Hepatocyte (in vitro differentiated cells): ENCODE results near the gene TRMT61A.

Experiments used
- CTCF ChIP-seq: fragments of 200-600 bp; sonication (generic); IDR thresholded peaks from 2 replicates; pipeline ENCODE4 v1.5.1; 2016; ENCODE audit warnings: antibody characterized with exemption, mild to moderate bottlenecking; ENCODE audit not compliant: poor library complexity
- EZH2 ChIP-seq: fragments of 200-600 bp; sonication (generic); IDR thresholded peaks from 2 replicates; pipeline ENCODE4 v1.6.1; 2016; ENCODE audit warnings: antibody characterized with exemption, mild to moderate bottlenecking, borderline replicate concordance
- EZH2phosphoT487 ChIP-seq: fragments of 200-600 bp; sonication (generic); IDR thresholded peaks from one replicate; pipeline ENCODE4 v1.6.1; 2018; ENCODE audit warnings: antibody characterized with exemption, mild to moderate bottlenecking, low read depth, moderate library complexity; ENCODE audit not compliant: unreplicated experiment, severe bottlenecking

- no peak for TF ChIP-seq CTCF
- no peak for TF ChIP-seq EZH2
- TF ChIP-seq EZH2phosphoT487 = no peak
Measured at GRCh38 chr14:103578401-103579075, 49.5 kb downstream of the TRMT61A start.
